ENCODE results near the gene PEAK3. TPM values are rescaled to one million over a fixed set of nuclear protein-coding genes. Genes with fewer than 3 reads are reported as not detected.

The PEAK3 gene
- polyA plus RNA-seq, 3 donors: 2.4 to 6.3 (median 2.9) TPM

DNA sequence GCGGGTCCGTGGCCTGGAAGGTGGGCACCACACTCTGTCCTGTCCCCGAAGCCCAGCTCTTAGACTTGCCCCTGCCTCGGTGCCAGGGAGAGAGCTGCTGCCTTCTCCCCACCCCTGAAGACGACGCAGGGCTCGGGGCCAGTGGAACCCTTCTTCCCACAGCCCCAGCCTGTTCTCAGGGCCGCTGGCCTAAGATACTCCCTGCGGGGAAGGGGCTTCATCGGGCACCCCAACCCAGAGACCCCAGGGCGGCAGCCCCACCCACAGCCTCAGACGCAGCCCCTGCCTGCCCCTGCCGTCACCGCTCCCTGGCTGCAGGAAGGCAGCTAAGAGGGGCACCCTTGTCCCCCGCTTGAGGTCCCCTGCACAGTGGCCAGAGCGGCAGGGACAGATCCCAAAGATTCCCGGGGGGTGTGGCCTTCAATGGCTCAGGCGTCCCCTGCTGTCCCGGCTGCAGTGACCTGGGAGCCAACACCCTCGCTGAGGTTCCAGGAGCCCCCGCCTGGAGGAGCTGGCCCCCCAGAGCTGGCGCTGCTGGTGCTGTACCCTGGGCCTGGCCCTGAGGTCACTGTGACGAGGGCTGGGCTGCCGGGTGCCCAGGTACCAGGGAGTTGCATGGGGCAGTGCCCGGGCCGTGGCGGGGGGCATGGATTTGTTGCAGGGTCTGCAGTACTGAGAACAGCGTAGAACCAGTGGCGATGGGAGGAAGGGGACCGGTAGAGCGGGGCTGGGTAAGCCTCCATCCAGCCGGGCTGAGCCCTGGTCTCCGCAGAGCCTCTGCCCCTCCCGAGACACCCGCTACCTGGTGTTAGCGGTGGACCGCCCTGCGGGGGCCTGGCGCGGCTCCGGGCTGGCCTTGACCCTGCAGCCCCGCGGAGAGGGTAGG is 31.9 kb downstream of the PEAK3 start:
- Histone ChIP-seq H3K27me3 (ENCODE audit: control insufficient read depth in 2 of 2, insufficient read depth in 2 of 2, low read length in 2 of 2) (peaks cover 18 to 51% of the 10 kb centered on the region in 2 donors), H3K4me3 (replicated peaks in 1 of 3; ENCODE audit: low read depth in 2 of 3, low read length in 3 of 3) (no peak overlapping the region), H3K79me2 (ENCODE audit: insufficient read depth, low read length) (peaks cover 5% of the 10 kb centered on the region), H3K4me1 (ENCODE audit: control insufficient read depth in 1 of 2, insufficient read depth in 2 of 2, low read length in 2 of 2) (peaks cover 32 to 42% of the 10 kb centered on the region in 2 donors), H3K9me3 (replicated peaks in 1 of 2; ENCODE audit: control insufficient read depth in 1 of 2, insufficient read depth in 1 of 2, low read length in 2 of 2) (peaks cover 0 to 14% of the 10 kb centered on the region in 2 donors), H3K9ac (ENCODE audit: insufficient read depth, low read length, poor library complexity, severe bottlenecking) (no peak overlapping the region), H3K27ac (ENCODE audit: low read depth in 1 of 2, low read length in 2 of 2) (no peak overlapping the region), H3K36me3 (replicated peaks in 1 of 2; ENCODE audit: control insufficient read depth in 1 of 2, insufficient read depth in 2 of 2, low read length in 2 of 2) (peaks cover 37 to 39% of the 10 kb centered on the region in 2 donors), H3K4me2 (replicated peaks; ENCODE audit: extremely low read depth, low read length, poor library complexity, severe bottlenecking) (no peak overlapping the region), H2AFZ (ENCODE audit: insufficient read depth, low read depth, low read length, poor library complexity, severe bottlenecking) (no peak overlapping the region), H4K20me1 (ENCODE audit: insufficient read depth, low read length) (peaks cover 76% of the 10 kb centered on the region)
- peak overlapping the region in 1 of 7 donors; percentile 25 for H3K27ac Mint-ChIP-seq
- peaks cover 0 to 8% (median 0%) of the 10 kb centered on the region in 7 donors for H3K9me3 Mint-ChIP-seq
- DNase-seq: no peak
- peaks cover 26 to 36% of the 10 kb centered on the region in 2 donors for H3K36me3 Mint-ChIP-seq
- 33% methylated on average over 40 of the region's 43 CpGs for WGBS (ENCODE audit: insufficient coverage)
- peaks cover 22% of the 10 kb centered on the region for H3K4me1 Mint-ChIP-seq
- intact Hi-C loops (cut with micrococcal nuclease): no loop called here
- TF ChIP-seq, protein P1, sequence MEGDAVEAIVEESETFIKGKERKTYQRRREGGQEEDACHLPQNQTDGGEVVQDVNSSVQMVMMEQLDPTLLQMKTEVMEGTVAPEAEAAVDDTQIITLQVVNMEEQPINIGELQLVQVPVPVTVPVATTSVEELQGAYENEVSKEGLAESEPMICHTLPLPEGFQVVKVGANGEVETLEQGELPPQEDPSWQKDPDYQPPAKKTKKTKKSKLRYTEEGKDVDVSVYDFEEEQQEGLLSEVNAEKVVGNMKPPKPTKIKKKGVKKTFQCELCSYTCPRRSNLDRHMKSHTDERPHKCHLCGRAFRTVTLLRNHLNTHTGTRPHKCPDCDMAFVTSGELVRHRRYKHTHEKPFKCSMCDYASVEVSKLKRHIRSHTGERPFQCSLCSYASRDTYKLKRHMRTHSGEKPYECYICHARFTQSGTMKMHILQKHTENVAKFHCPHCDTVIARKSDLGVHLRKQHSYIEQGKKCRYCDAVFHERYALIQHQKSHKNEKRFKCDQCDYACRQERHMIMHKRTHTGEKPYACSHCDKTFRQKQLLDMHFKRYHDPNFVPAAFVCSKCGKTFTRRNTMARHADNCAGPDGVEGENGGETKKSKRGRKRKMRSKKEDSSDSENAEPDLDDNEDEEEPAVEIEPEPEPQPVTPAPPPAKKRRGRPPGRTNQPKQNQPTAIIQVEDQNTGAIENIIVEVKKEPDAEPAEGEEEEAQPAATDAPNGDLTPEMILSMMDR (IDR thresholded peaks at IDR 0.05): no peak
- peak overlapping the region in 1 of 2 donors; percentile 46 for H3K4me3 Mint-ChIP-seq
- H3K27me3 Mint-ChIP-seq (ENCODE audit: low read depth in 3 of 3): peaks cover 39 to 64% (median 42%) of the 10 kb centered on the region in 3 donors

- H3K27ac ChIP-seq (ENCODE audit: low read depth in 1 of 2, low read length in 2 of 2): no peak within 1 kb of the TSS
- H3K27me3 Mint-ChIP-seq (ENCODE audit: low read depth in 3 of 3): peaks cover 37 to 60% (median 40%) of the 10 kb centered on the region in 3 donors
- H3K9me3 Mint-ChIP-seq: peaks cover 0 to 8% (median 0%) of the 10 kb centered on the region in 7 donors
- no peak within 1 kb of the TSS for H3K27ac Mint-ChIP-seq
- peaks cover 33 to 45% of the 10 kb centered on the region in 2 donors for H3K36me3 Mint-ChIP-seq
- peaks cover 46 to 47% of the 10 kb centered on the region in 2 donors for H3K36me3 ChIP-seq (replicated peaks in 1 of 2; ENCODE audit: control insufficient read depth in 1 of 2, insufficient read depth in 2 of 2, low read length in 2 of 2)
- H3K9ac ChIP-seq (ENCODE audit: insufficient read depth, low read length, poor library complexity, severe bottlenecking): no peak within 1 kb of the TSS
- 78% methylated on average over 23 of the region's 27 CpGs for WGBS (ENCODE audit: insufficient coverage)
- peaks cover 82% of the 10 kb centered on the region for H4K20me1 ChIP-seq (ENCODE audit: insufficient read depth, low read length)
- no peak within 1 kb of the TSS for H2AFZ ChIP-seq (ENCODE audit: insufficient read depth, low read depth, low read length, poor library complexity, severe bottlenecking)
- H3K4me1 ChIP-seq (ENCODE audit: control insufficient read depth in 1 of 2, insufficient read depth in 2 of 2, low read length in 2 of 2): peaks cover 32 to 42% of the 10 kb centered on the region in 2 donors
- H3K4me2 ChIP-seq (replicated peaks; ENCODE audit: extremely low read depth, low read length, poor library complexity, severe bottlenecking): no peak within 1 kb of the TSS
- no peak for DNase-seq
- intact Hi-C loops (cut with micrococcal nuclease): no loop called here
- H3K4me3 ChIP-seq (replicated peaks in 1 of 3; ENCODE audit: low read depth in 2 of 3, low read length in 3 of 3): no peak within 1 kb of the TSS
- peak within 1 kb of the TSS in 1 of 2 donors; percentile 46 for H3K4me3 Mint-ChIP-seq
- H3K4me1 Mint-ChIP-seq: peaks cover 22% of the 10 kb centered on the region
- peaks cover 18 to 48% of the 10 kb centered on the region in 2 donors for H3K27me3 ChIP-seq (ENCODE audit: control insufficient read depth in 2 of 2, insufficient read depth in 2 of 2, low read length in 2 of 2)
- peaks cover 9% of the 10 kb centered on the region for H3K79me2 ChIP-seq (ENCODE audit: insufficient read depth, low read length)
- TF ChIP-seq, protein P1 (IDR thresholded peaks at IDR 0.05): no peak
- H3K9me3 ChIP-seq (replicated peaks in 1 of 2; ENCODE audit: control insufficient read depth in 1 of 2, insufficient read depth in 1 of 2, low read length in 2 of 2): peaks cover 0 to 14% of the 10 kb centered on the region in 2 donors
These were observed 32.7 kb downstream of the PEAK3 start, which contains the start of gene AMH for GRCh38 chr19:2249010-2249866. AMH (plus strand) TSS chr19:2249323; CDS start chr19:2249333, 10 bp downstream.
